Uterus (tissue), 4 donors: ENCODE data around the gene MYOT. TPM values are rescaled to one million over a fixed set of nuclear protein-coding genes. Genes with fewer than 3 reads are reported as not detected.

Source experiments
- DNase-seq, 2 donors: peaks; one replicate each; pipeline ENCODE4 v3.0.0-alpha.2; 2019 to 2020
- H3K27ac ChIP-seq, 2 donors: fragments of 200-600 bp; sonication (generic); 1 replicate in 1 of 2; 2 replicates in 1 of 2; pipeline ENCODE4 v1.5.1; 2016 to 2018
- H3K27me3 ChIP-seq, 2 donors: fragments of 200-600 bp; sonication (generic); one replicate each; pipeline ENCODE4 v1.5.1; 2018 to 2019; ENCODE audit warnings: control low read depth in 1 of 2
- H3K36me3 ChIP-seq, 2 donors: fragments of 200-600 bp; sonication (generic); one replicate each; pipeline ENCODE4 v1.5.1; 2019; ENCODE audit warnings: control low read depth in 1 of 2
- H3K4me1 ChIP-seq, 2 donors: fragments of 200-600 bp; sonication (generic); one replicate each; pipeline ENCODE4 v1.5.1; 2018 to 2019; ENCODE audit warnings: control low read depth in 1 of 2
- H3K4me3 ChIP-seq, 2 donors: fragments of 200-600 bp; sonication (generic); 1 replicate in 1 of 2; 2 replicates in 1 of 2; pipeline ENCODE4 v1.5.1; 2018 to 2019; ENCODE audit warnings: mild to moderate bottlenecking in 1 of 2
- H3K9me3 ChIP-seq, 2 donors: fragments of 200-600 bp; sonication (generic); one replicate each; pipeline ENCODE4 v1.5.1; 2019; ENCODE audit warnings: control low read depth in 1 of 2
- CTCF ChIP-seq, 4 experiments: fragments of 200-600 bp in 2 of 4; fragments of 450-650 bp in 2 of 4; sonication (generic) in 2 of 4; IDR thresholded peaks; one replicate each; pipeline ENCODE4 v1.5.1; 2016 to 2019; ENCODE audit warnings: antibody characterized with exemption in 4 of 4, mild to moderate bottlenecking in 2 of 4, moderate library complexity in 1 of 4
- POLR2A ChIP-seq, 2 donors: fragments of 450-650 bp; IDR thresholded peaks; one replicate each; pipeline ENCODE4 v1.6.1; 2016; ENCODE audit warnings: antibody characterized with exemption in 2 of 2, mild to moderate bottlenecking in 1 of 2, moderate library complexity in 1 of 2
- intact Hi-C: fragments of 100-400 bp; cut with DNase I; formaldehyde crosslinking; loops from one replicate; pipeline ENCODE4 v1.15.1; 2023; ENCODE audit warnings: low total_unique reads
- total RNA-seq, 4 donors: library from RNA; depleted of rRNA in 3 of 4; stranded (reverse); fragments of >200 nt in 3 of 4; gene quantifications; one replicate each; pipeline versions ENCODE4 v1.1.0 to v1.2.4, GENCODE V29; 2014 to 2023
- donor health status: DM: yes; HTN: yes; CAD: no.

The MYOT gene
- total RNA-seq, 4 donors from 2014 or later = 0.51 to 2.7 (median 1.1) TPM

- H3K4me3 ChIP-seq = no peak overlapping the region
- no peak for DNase-seq
Measured at GRCh38 chr5:137902408-137903133, 34.9 kb downstream of the MYOT start.

GRCh38 chr5:137914758-137915157 is 47.1 kb downstream of the MYOT start:
- Histone ChIP-seq H3K27me3 (no peaks in the 10 kb centered on the region), H3K4me3 (no peak overlapping the region), H3K9me3 (no peaks in the 10 kb centered on the region), H3K4me1 (no peaks in the 10 kb centered on the region), H3K36me3 (no peaks in the 10 kb centered on the region), H3K27ac (no peak overlapping the region)
- intact Hi-C loops = no loop called here
- DNase-seq = no peak
- TF ChIP-seq POLR2A (IDR thresholded peaks at IDR 0.05) (no peak), CTCF (IDR thresholded peaks at IDR 0.05) (no peak)

More at GRCh38 chr5:137902408-137903133, 34.9 kb downstream of the MYOT start:
- Histone ChIP-seq H3K36me3 (no peaks in the 10 kb centered on the region), H3K9me3 (no peaks in the 10 kb centered on the region), H3K27ac (no peak overlapping the region), H3K4me1 (no peaks in the 10 kb centered on the region), H3K27me3 (no peaks in the 10 kb centered on the region)
- TF ChIP-seq POLR2A (IDR thresholded peaks at IDR 0.05) (no peak), CTCF (IDR thresholded peaks at IDR 0.05) (no peak)
- intact Hi-C loops = no loop called here

GRCh38 chr5:137916923-137917322 is 49.3 kb downstream of the MYOT start:
- Histone ChIP-seq H3K27me3 (no peaks in the 10 kb centered on the region), H3K4me3 (no peak overlapping the region), H3K36me3 (no peaks in the 10 kb centered on the region), H3K27ac (no peak overlapping the region), H3K9me3 (no peaks in the 10 kb centered on the region), H3K4me1 (no peaks in the 10 kb centered on the region)
- DNase-seq = no peak
- intact Hi-C loops = no loop called here
- no peak for TF ChIP-seq CTCF (IDR thresholded peaks at IDR 0.05)
- no peak for TF ChIP-seq POLR2A (IDR thresholded peaks at IDR 0.05)

GRCh38 chr5:137921931-137922330 is 54.3 kb downstream of the MYOT start:
- no peak for TF ChIP-seq CTCF (IDR thresholded peaks at IDR 0.05)
- no peak for TF ChIP-seq POLR2A (IDR thresholded peaks at IDR 0.05)
- H3K27ac ChIP-seq = no peak overlapping the region
- H3K36me3 ChIP-seq = no peaks in the 10 kb centered on the region
- intact Hi-C loops = no loop called here
- DNase-seq = no peak
- no peaks in the 10 kb centered on the region for H3K27me3 ChIP-seq
- no peaks in the 10 kb centered on the region for H3K4me1 ChIP-seq
- H3K9me3 ChIP-seq = no peaks in the 10 kb centered on the region
- no peak overlapping the region for H3K4me3 ChIP-seq

GRCh38 chr5:137923856-137924255 is 56.2 kb downstream of the MYOT start:
- Histone ChIP-seq H3K27me3 (no peaks in the 10 kb centered on the region), H3K27ac (no peak overlapping the region), H3K9me3 (no peaks in the 10 kb centered on the region), H3K4me3 (no peak overlapping the region), H3K4me1 (no peaks in the 10 kb centered on the region), H3K36me3 (no peaks in the 10 kb centered on the region)
- TF ChIP-seq CTCF (IDR thresholded peaks at IDR 0.05) (no peak), POLR2A (IDR thresholded peaks at IDR 0.05) (no peak)
- no peak for DNase-seq
- intact Hi-C loops = no loop called here
